ENCODE data around the gene PPP2R5C. TPM values are rescaled to one million over a fixed set of nuclear protein-coding genes. Genes with fewer than 3 reads are reported as not detected.
A peak's percentile ranks its signal among the peaks of the same experiment; 100 is the strongest.

Gene PPP2R5C
- total and polyA plus RNA-seq, 2 of the 4 experiments (the other 2 are of a cell fraction) = 65.9 to 78.7 TPM

DNA sequence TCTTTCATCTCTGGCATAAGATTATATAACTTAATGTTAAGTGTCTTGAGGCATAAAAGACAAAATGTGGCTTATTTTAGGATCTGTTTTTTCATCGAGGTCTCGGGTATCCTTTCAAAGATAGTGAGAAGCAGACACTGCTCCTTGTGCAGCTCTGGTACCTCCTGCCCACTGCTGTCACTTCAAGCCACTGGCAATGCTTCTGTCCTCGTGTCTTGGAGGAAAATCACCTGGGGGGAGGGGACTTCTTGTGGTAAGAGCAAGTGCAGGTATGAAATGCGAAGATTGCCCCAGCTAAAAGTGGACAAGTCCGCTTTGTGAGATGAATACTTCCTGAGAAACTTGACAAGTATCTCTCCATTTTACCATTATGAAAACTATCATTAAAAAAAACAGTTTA lies 165.1 kb downstream of the PPP2R5C start:
- no peaks in the 10 kb centered on the region for H3K27me3 ChIP-seq (ENCODE audit: control insufficient read depth, insufficient read depth, low read length)
- no peak overlapping the region for H2AFZ ChIP-seq (replicated peaks; ENCODE audit: low read length, poor library complexity)
- H2BK120ac ChIP-seq (ENCODE audit: low read depth, low read length) = no peak overlapping the region
- H3K4me2 ChIP-seq (ENCODE audit: low read depth, low read length) = no peak overlapping the region
- no peak overlapping the region for H3K4me3 ChIP-seq (ENCODE audit: insufficient read depth, low read depth, low read length)
- H3K23ac ChIP-seq (ENCODE audit: low read depth, low read length) = no peak overlapping the region
- no peak for DNase-seq
- peaks cover 5% of the 10 kb centered on the region; the same call in 1 of the 2 replicates for H4K20me1 ChIP-seq (ENCODE audit: insufficient read depth, low read length)
- H3K9me1 ChIP-seq (ENCODE audit: insufficient read depth, low read length) = peaks cover 8% of the 10 kb centered on the region
- H2BK5ac ChIP-seq (ENCODE audit: low read depth, low read length, poor library complexity, severe bottlenecking) = no peak overlapping the region
- H4K5ac ChIP-seq (ENCODE audit: low read depth, low read length) = no peak overlapping the region
- no peak overlapping the region for H2AK9ac ChIP-seq (replicated peaks; ENCODE audit: low read depth, low read length, poor library complexity)
- WGBS, 2 experiments (ENCODE audit: extremely low coverage in 2 of 2, insufficient read length in 1 of 2) = no CpG with 5 or more reads among the region's 5 CpGs
- TF ChIP-seq MAFK (IDR thresholded peaks at IDR 0.05; ENCODE audit: low read depth, low read length) = no peak
- no peak for TF ChIP-seq BHLHE40 (IDR thresholded peaks at IDR 0.05; ENCODE audit: low read depth, low read length)
- TF ChIP-seq ELK1 (IDR thresholded peaks at IDR 0.05; ENCODE audit: borderline replicate concordance, low read depth, low read length) = no peak
- TF ChIP-seq, protein P1, sequence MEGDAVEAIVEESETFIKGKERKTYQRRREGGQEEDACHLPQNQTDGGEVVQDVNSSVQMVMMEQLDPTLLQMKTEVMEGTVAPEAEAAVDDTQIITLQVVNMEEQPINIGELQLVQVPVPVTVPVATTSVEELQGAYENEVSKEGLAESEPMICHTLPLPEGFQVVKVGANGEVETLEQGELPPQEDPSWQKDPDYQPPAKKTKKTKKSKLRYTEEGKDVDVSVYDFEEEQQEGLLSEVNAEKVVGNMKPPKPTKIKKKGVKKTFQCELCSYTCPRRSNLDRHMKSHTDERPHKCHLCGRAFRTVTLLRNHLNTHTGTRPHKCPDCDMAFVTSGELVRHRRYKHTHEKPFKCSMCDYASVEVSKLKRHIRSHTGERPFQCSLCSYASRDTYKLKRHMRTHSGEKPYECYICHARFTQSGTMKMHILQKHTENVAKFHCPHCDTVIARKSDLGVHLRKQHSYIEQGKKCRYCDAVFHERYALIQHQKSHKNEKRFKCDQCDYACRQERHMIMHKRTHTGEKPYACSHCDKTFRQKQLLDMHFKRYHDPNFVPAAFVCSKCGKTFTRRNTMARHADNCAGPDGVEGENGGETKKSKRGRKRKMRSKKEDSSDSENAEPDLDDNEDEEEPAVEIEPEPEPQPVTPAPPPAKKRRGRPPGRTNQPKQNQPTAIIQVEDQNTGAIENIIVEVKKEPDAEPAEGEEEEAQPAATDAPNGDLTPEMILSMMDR (conservative IDR thresholded peaks at IDR 0.05; ENCODE audit: low read depth, low read length) = no peak
- no peak for TF ChIP-seq SMC3 (IDR thresholded peaks at IDR 0.05; ENCODE audit: low read depth, low read length)
- TF ChIP-seq POLR2A (IDR thresholded peaks at IDR 0.05; ENCODE audit: low read depth, low read length) = no peak
- TF ChIP-seq RFX5 (IDR thresholded peaks at IDR 0.05; ENCODE audit: low read depth, low read length) = no peak
- no peak for TF ChIP-seq RCOR1 (IDR thresholded peaks at IDR 0.05; ENCODE audit: insufficient replicate concordance, low read length)
- TF ChIP-seq MXI1 (IDR thresholded peaks at IDR 0.05; ENCODE audit: borderline replicate concordance, low read depth, low read length) = no peak
- no peak for TF ChIP-seq RAD21 (IDR thresholded peaks at IDR 0.05; ENCODE audit: low read length)
- TF ChIP-seq NFE2L2 (IDR thresholded peaks at IDR 0.05; ENCODE audit: low read depth, low read length) = no peak
- no peak for TF ChIP-seq CEBPB (IDR thresholded peaks at IDR 0.05; ENCODE audit: low read depth, low read length)
- TF ChIP-seq, protein P2, sequence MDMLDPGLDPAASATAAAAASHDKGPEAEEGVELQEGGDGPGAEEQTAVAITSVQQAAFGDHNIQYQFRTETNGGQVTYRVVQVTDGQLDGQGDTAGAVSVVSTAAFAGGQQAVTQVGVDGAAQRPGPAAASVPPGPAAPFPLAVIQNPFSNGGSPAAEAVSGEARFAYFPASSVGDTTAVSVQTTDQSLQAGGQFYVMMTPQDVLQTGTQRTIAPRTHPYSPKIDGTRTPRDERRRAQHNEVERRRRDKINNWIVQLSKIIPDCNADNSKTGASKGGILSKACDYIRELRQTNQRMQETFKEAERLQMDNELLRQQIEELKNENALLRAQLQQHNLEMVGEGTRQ (IDR thresholded peaks at IDR 0.05; ENCODE audit: low read depth, low read length) = no peak
- TF ChIP-seq MAZ (IDR thresholded peaks at IDR 0.05; ENCODE audit: borderline replicate concordance, low read depth, low read length) = no peak
- no peak for TF ChIP-seq FOS (IDR thresholded peaks at IDR 0.05; ENCODE audit: low read depth, low read length)
- TF ChIP-seq CHD1 (IDR thresholded peaks at IDR 0.05; ENCODE audit: low read depth, low read length) = no peak
- no peak overlapping the region for H2BK20ac ChIP-seq (ENCODE audit: low read depth, low read length)
- H4K8ac ChIP-seq (ENCODE audit: low read depth in 2 of 2, low read length in 2 of 2) = no peak overlapping the region; a peak in 1 of 4 replicates
- no peaks in the 10 kb centered on the region for H3K9me3 ChIP-seq (ENCODE audit: control insufficient read depth, insufficient read depth, low read length)
- H3K9ac ChIP-seq (ENCODE audit: low read depth, low read length) = no peak overlapping the region
- H3K27ac ChIP-seq (ENCODE audit: insufficient read depth, low read length) = no peak overlapping the region
- POLR2A ChIA-PET (ENCODE audit: unreplicated experiment) = no interaction called here
- intact Hi-C loops (cut with micrococcal nuclease) = loop anchor here (10.0 kb wide), 1 partner anchor 152 kb away; no protein-coding TSS in a partner anchor
- H3K36me3 ChIP-seq (ENCODE audit: control insufficient read depth, insufficient read depth, low read length) = peaks cover 11% of the 10 kb centered on the region
- no peak overlapping the region for H2BK15ac ChIP-seq (ENCODE audit: low read depth, low read length)
- no peak overlapping the region for H3K18ac ChIP-seq (ENCODE audit: low read depth, low read length)
- H3K4ac ChIP-seq (ENCODE audit: low read depth, low read length) = peak overlapping the region; percentile 25; the same call in 1 of the 2 replicates
- BruUV-seq (replicated peaks) = no TSS peak
- ATAC-seq (ENCODE audit: low read depth) = no peak
- H2AK5ac ChIP-seq (ENCODE audit: low read depth, low read length) = no peak overlapping the region
- CTCF ChIA-PET = no interaction called here
- peaks cover 4% of the 10 kb centered on the region for H3K4me1 ChIP-seq (ENCODE audit: control insufficient read depth, insufficient read depth, low read length)
- H3K56ac ChIP-seq (ENCODE audit: extremely low read depth, insufficient read depth, low read length) = no peak overlapping the region
- dilution Hi-C loops (cut with HindIII; ENCODE audit: low sequenced_read_pairs, unreplicated experiment) = no loop called here
- in situ Hi-C loops (cut with MboI; ENCODE audit: low sequenced_read_pairs) = no loop called here
- H4K91ac ChIP-seq (ENCODE audit: insufficient read depth, low read depth, low read length) = no peak overlapping the region
- peaks cover 6 to 8% of the 10 kb centered on the region in 2 experiments for H3K79me1 ChIP-seq (ENCODE audit: low read depth in 1 of 2, low read length in 2 of 2)
- H3K14ac ChIP-seq (replicated peaks; ENCODE audit: low read depth, low read length) = no peak overlapping the region
